Ectodermal cell (in vitro differentiated cells): ENCODE results near the gene MYOT.

Experiments
- H3K27ac ChIP-seq: 2 replicates; pipeline ENCODE4 v1.7.0; 2013; ENCODE audit warnings: mild to moderate bottlenecking, low read depth, low read length; ENCODE audit not compliant: insufficient read depth, poor library complexity, severe bottlenecking
- H3K27me3 ChIP-seq: 2 replicates; pipeline ENCODE4 v1.7.0; 2013; ENCODE audit warnings: mild to moderate bottlenecking, low read length; ENCODE audit not compliant: insufficient read depth, control insufficient read depth, poor library complexity, severe bottlenecking
- H3K36me3 ChIP-seq: one replicate; pipeline ENCODE4 v1.7.0; 2013; ENCODE audit warnings: low read length; ENCODE audit not compliant: control insufficient read depth, insufficient read depth
- H3K4me1 ChIP-seq: one replicate; pipeline ENCODE4 v1.7.0; 2013; ENCODE audit warnings: low read length; ENCODE audit not compliant: control insufficient read depth, insufficient read depth
- H3K4me3 ChIP-seq: 2 replicates; pipeline ENCODE4 v1.7.0; 2013; ENCODE audit warnings: low read depth, low read length, control low read depth; ENCODE audit not compliant: insufficient read depth
- H3K9me3 ChIP-seq: 2 replicates; pipeline ENCODE4 v1.7.0; 2013; ENCODE audit warnings: mild to moderate bottlenecking, low read length, moderate library complexity; ENCODE audit not compliant: control insufficient read depth
- WGBS, 2 experiments: methylation state at CpG; one replicate each; pipeline ENCODE4 v1.1.7; 2013; ENCODE audit warnings: missing lambda C conversion rate in 2 of 2; 5-methylcytosine and 5-hydroxymethylcytosine counted together

The MYOT gene

GRCh38 chr5:137894586-137894985 lies 26.9 kb downstream of the MYOT start:
- H3K4me3 ChIP-seq, result no peak overlapping the region
- no peaks in the 10 kb centered on the region for H3K27me3 ChIP-seq
- no peaks in the 10 kb centered on the region for H3K9me3 ChIP-seq
- H3K27ac ChIP-seq, result no peak overlapping the region
- H3K36me3 ChIP-seq, result no peaks in the 10 kb centered on the region
- H3K4me1 ChIP-seq, result no peaks in the 10 kb centered on the region

- Histone ChIP-seq H3K27ac (no peak overlapping the region), H3K36me3 (no peaks in the 10 kb centered on the region), H3K4me1 (no peaks in the 10 kb centered on the region), H3K27me3 (no peaks in the 10 kb centered on the region), H3K9me3 (no peaks in the 10 kb centered on the region), H3K4me3 (no peak overlapping the region)
- 91 to 98% methylated on average over 3 of the region's 3 CpGs for WGBS, 2 experiments
Measured at GRCh38 chr5:137896560-137896959, 28.9 kb downstream of the MYOT start.

GRCh38 chr5:137899493-137899892 lies 31.8 kb downstream of the MYOT start:
- no peak overlapping the region for H3K4me3 ChIP-seq
- no peak overlapping the region for H3K27ac ChIP-seq
- H3K36me3 ChIP-seq, result no peaks in the 10 kb centered on the region
- no peaks in the 10 kb centered on the region for H3K27me3 ChIP-seq
- no peaks in the 10 kb centered on the region for H3K9me3 ChIP-seq
- 92 to 100% methylated on average over 1 to 3 of the region's 3 CpGs for WGBS, 2 experiments
- no peaks in the 10 kb centered on the region for H3K4me1 ChIP-seq

- no peaks in the 10 kb centered on the region for H3K4me1 ChIP-seq
- no peaks in the 10 kb centered on the region for H3K27me3 ChIP-seq
- no peak overlapping the region for H3K4me3 ChIP-seq
- no peaks in the 10 kb centered on the region for H3K36me3 ChIP-seq
- no peaks in the 10 kb centered on the region for H3K9me3 ChIP-seq
- WGBS, 2 experiments, result 90 to 95% methylated on average over 5 of the region's 5 CpGs
- H3K27ac ChIP-seq, result no peak overlapping the region
Measured at GRCh38 chr5:137901011-137901817, 33.6 kb downstream of the MYOT start.

GRCh38 chr5:137902408-137903133 lies 34.9 kb downstream of the MYOT start:
- Histone ChIP-seq H3K27me3 (no peaks in the 10 kb centered on the region), H3K4me1 (no peaks in the 10 kb centered on the region), H3K9me3 (no peaks in the 10 kb centered on the region), H3K27ac (no peak overlapping the region), H3K4me3 (no peak overlapping the region), H3K36me3 (no peaks in the 10 kb centered on the region)
- 95 to 100% methylated on average over 1 of the region's 1 CpG for WGBS, 2 experiments

- WGBS, 2 experiments, result 96 to 100% methylated on average over 1 of the region's 2 CpGs
- Histone ChIP-seq H3K4me1 (no peaks in the 10 kb centered on the region), H3K27ac (no peak overlapping the region), H3K27me3 (no peaks in the 10 kb centered on the region), H3K9me3 (no peaks in the 10 kb centered on the region), H3K36me3 (no peaks in the 10 kb centered on the region), H3K4me3 (no peak overlapping the region)
Measured at GRCh38 chr5:137914758-137915157, 47.1 kb downstream of the MYOT start.

GRCh38 chr5:137916923-137917322 lies 49.3 kb downstream of the MYOT start:
- Histone ChIP-seq H3K27ac (no peak overlapping the region), H3K27me3 (no peaks in the 10 kb centered on the region), H3K9me3 (no peaks in the 10 kb centered on the region), H3K4me1 (no peaks in the 10 kb centered on the region), H3K4me3 (no peak overlapping the region), H3K36me3 (no peaks in the 10 kb centered on the region)
- WGBS, 2 experiments, result 38 to 50% methylated on average over 1 of the region's 1 CpG

GRCh38 chr5:137921931-137922330 lies 54.3 kb downstream of the MYOT start:
- Histone ChIP-seq H3K9me3 (no peaks in the 10 kb centered on the region), H3K27ac (no peak overlapping the region), H3K36me3 (no peaks in the 10 kb centered on the region), H3K27me3 (no peaks in the 10 kb centered on the region), H3K4me3 (no peak overlapping the region), H3K4me1 (no peaks in the 10 kb centered on the region)
- WGBS, 2 experiments, result 86 to 87% methylated on average over 3 of the region's 3 CpGs

- 86 to 87% methylated on average over 4 of the region's 4 CpGs for WGBS, 2 experiments
Measured at GRCh38 chr5:137923856-137924255, 56.2 kb downstream of the MYOT start.

GRCh38 chr5:137932800-137933199 lies 65.1 kb downstream of the MYOT start:
- Histone ChIP-seq H3K27me3 (no peaks in the 10 kb centered on the region), H3K9me3 (no peaks in the 10 kb centered on the region), H3K27ac (no peak overlapping the region), H3K4me1 (no peaks in the 10 kb centered on the region), H3K4me3 (no peak overlapping the region), H3K36me3 (no peaks in the 10 kb centered on the region)
- WGBS, 2 experiments, result 88 to 91% methylated on average over 2 of the region's 3 CpGs

More at GRCh38 chr5:137923856-137924255, 56.2 kb downstream of the MYOT start:
- Histone ChIP-seq H3K27me3 (no peaks in the 10 kb centered on the region), H3K36me3 (no peaks in the 10 kb centered on the region), H3K4me3 (no peak overlapping the region), H3K4me1 (no peaks in the 10 kb centered on the region), H3K9me3 (no peaks in the 10 kb centered on the region), H3K27ac (no peak overlapping the region)
